Measurements from ENCODE around the gene TUBA4B. TPM values are rescaled to one million over a fixed set of nuclear protein-coding genes. Genes with fewer than 3 reads are reported as not detected.
A peak's percentile ranks its signal among the peaks of the same experiment; 100 is the strongest.

TUBA4B gene
- total RNA-seq, result not detected

GRCh38 chr2:219252900-219253752, at the start of gene TUBA4B:
Gene TUBA4B (plus strand): TSS chr2:219253243. CDS start chr2:219253408, 165 bp downstream.
- peak; percentile 16 for DNase-seq (ENCODE audit: low spot score)

- DNase-seq (ENCODE audit: low spot score), result no peak
Observed at GRCh38 chr2:219204425-219205164, 48.4 kb upstream of the TUBA4B start.

- DNase-seq (ENCODE audit: low spot score), result no peak
Observed at GRCh38 chr2:219205165-219205538, 47.9 kb upstream of the TUBA4B start.

GRCh38 chr2:219205981-219206327, 47.1 kb upstream of the TUBA4B start:
- DNase-seq (ENCODE audit: low spot score), result no peak

- DNase-seq (ENCODE audit: low spot score), result peak; percentile 95
Observed at GRCh38 chr2:219206328-219207133, 46.5 kb upstream of the TUBA4B start, which contains the start of gene ZFAND2B. Gene ZFAND2B (plus strand): TSS chr2:219206782. CDS start chr2:219206988, 206 bp downstream.

GRCh38 chr2:219207134-219207883, 45.7 kb upstream of the TUBA4B start:
- no peak for DNase-seq (ENCODE audit: low spot score)

- DNase-seq (ENCODE audit: low spot score), result no peak
Observed at GRCh38 chr2:219207884-219208740, 44.9 kb upstream of the TUBA4B start.

GRCh38 chr2:219209236-219210195, 43.5 kb upstream of the TUBA4B start:
- DNase-seq (ENCODE audit: low spot score), result no peak

GRCh38 chr2:219210196-219210885, 42.7 kb upstream of the TUBA4B start:
- no peak for DNase-seq (ENCODE audit: low spot score)

- no peak for DNase-seq (ENCODE audit: low spot score)
Observed at GRCh38 chr2:219210886-219211362, 42.1 kb upstream of the TUBA4B start.

- no peak for DNase-seq (ENCODE audit: low spot score)
Observed at GRCh38 chr2:219213026-219213415, 40.0 kb upstream of the TUBA4B start.

- no peak for DNase-seq (ENCODE audit: low spot score)
Observed at GRCh38 chr2:219213486-219214071, 39.5 kb upstream of the TUBA4B start.

GRCh38 chr2:219214141-219214540, 38.9 kb upstream of the TUBA4B start:
- no peak for DNase-seq (ENCODE audit: low spot score)

- no peak for DNase-seq (ENCODE audit: low spot score)
Observed at GRCh38 chr2:219214786-219215185, 38.3 kb upstream of the TUBA4B start.

- peak; percentile 53 for DNase-seq (ENCODE audit: low spot score)
Observed at GRCh38 chr2:219215871-219216534, 37.0 kb upstream of the TUBA4B start.

GRCh38 chr2:219216535-219216915, 36.5 kb upstream of the TUBA4B start:
- no peak for DNase-seq (ENCODE audit: low spot score)

- peak; percentile 50 for DNase-seq (ENCODE audit: low spot score)
Observed at GRCh38 chr2:219218217-219218731, 34.8 kb upstream of the TUBA4B start.

All from mucosa of gallbladder (tissue), 1 donor.